ENCODE results near the gene CNPPD1.

GRCh38 chr2:219123356-219124135 lies 53.2 kb downstream of the CNPPD1 start:
- TF ChIP-seq POLR2A (IDR thresholded peaks at IDR 0.05; ENCODE audit: low read length) (no peak), GATA1 (IDR thresholded peaks at IDR 0.05; ENCODE audit: low read depth, low read length) (no peak)
